Neural progenitor cell (in vitro differentiated cells): ENCODE results near the gene PCDHGA8. TPM values are rescaled to one million over a fixed set of nuclear protein-coding genes. Genes with fewer than 3 reads are reported as not detected.
"Not testable (repeated sequence)": the region's sequence is repeated elsewhere in the genome, so short reads cannot be mapped to it uniquely, and the experiment has no call there.

Experiments used
- DNase-seq: peaks from one replicate; pipeline ENCODE4 v3.0.0-alpha.2; 2016; ENCODE audit warnings: low spot score
- H2AFZ ChIP-seq: fragments of 200-600 bp; sonication (generic); replicated peaks from 2 replicates; pipeline ENCODE4 v1.6.1; 2016; ENCODE audit warnings: antibody characterized with exemption
- H3F3A ChIP-seq: fragments of 200-600 bp; sonication (generic); 2 replicates; pipeline ENCODE4 v1.6.1; 2016; ENCODE audit warnings: antibody characterized with exemption, low read depth
- H3K27ac ChIP-seq: fragments of 200-600 bp; sonication (generic); 2 replicates; pipeline ENCODE4 v1.5.1; 2016; ENCODE audit warnings: mild to moderate bottlenecking
- H3K27me3 ChIP-seq: fragments of 200-600 bp; sonication (generic); 2 replicates; pipeline ENCODE4 v1.6.1; 2016; ENCODE audit warnings: mild to moderate bottlenecking, moderate library complexity
- H3K36me3 ChIP-seq: fragments of 200-600 bp; sonication (generic); 2 replicates; pipeline ENCODE4 v1.5.1; 2016
- H3K4me1 ChIP-seq: fragments of 200-600 bp; sonication (generic); 2 replicates; pipeline ENCODE4 v1.6.1; 2016; ENCODE audit warnings: mixed run types
- H3K4me2 ChIP-seq: fragments of 200-600 bp; sonication (generic); 2 replicates; pipeline ENCODE4 v1.6.1; 2016
- H3K4me3 ChIP-seq: fragments of 200-600 bp; sonication (generic); 2 replicates; pipeline ENCODE4 v1.5.1; 2016
- H3K79me2 ChIP-seq: fragments of 200-600 bp; sonication (generic); 2 replicates; pipeline ENCODE4 v1.6.1; 2016; ENCODE audit warnings: low read depth
- H3K9ac ChIP-seq: fragments of 200-600 bp; sonication (generic); 2 replicates; pipeline ENCODE4 v1.6.1; 2016
- H3K9me3 ChIP-seq: fragments of 200-600 bp; sonication (generic); 2 replicates; pipeline ENCODE4 v1.5.1; 2016; ENCODE audit warnings: low read depth
- H4K20me1 ChIP-seq: fragments of 200-600 bp; sonication (generic); 2 replicates; pipeline ENCODE4 v1.6.1; 2016; ENCODE audit warnings: low read depth
- H3K27ac Mint-ChIP-seq: 3 replicates; pipeline ENCODE4 v1.8.0; 2021; ENCODE audit warnings: mixed read lengths
- H3K27me3 Mint-ChIP-seq: 2 replicates; pipeline ENCODE4 v1.8.0; 2022; ENCODE audit warnings: low read depth, mild to moderate bottlenecking, inconsistent platforms, moderate library complexity, mixed read lengths; ENCODE audit not compliant: insufficient read depth
- H3K36me3 Mint-ChIP-seq: 3 replicates; pipeline ENCODE4 v1.8.0; 2021; ENCODE audit warnings: mixed read lengths
- H3K4me1 Mint-ChIP-seq: 3 replicates; pipeline ENCODE4 v1.8.0; 2021; ENCODE audit warnings: mixed read lengths
- H3K4me3 Mint-ChIP-seq: 3 replicates; pipeline ENCODE4 v1.8.0; 2021; ENCODE audit warnings: mild to moderate bottlenecking, moderate library complexity, mixed read lengths
- H3K9me3 Mint-ChIP-seq: 3 replicates; pipeline ENCODE4 v1.8.0; 2020; ENCODE audit warnings: mixed read lengths
- CTCF ChIP-seq: fragments of 200-600 bp; sonication (generic); IDR thresholded peaks from 2 replicates; pipeline ENCODE4 v1.5.1; 2017; ENCODE audit warnings: antibody characterized with exemption, mild to moderate bottlenecking
- EZH2 ChIP-seq: fragments of 200-600 bp; sonication (generic); IDR thresholded peaks from 2 replicates; pipeline ENCODE4 v1.6.1; 2017; ENCODE audit warnings: antibody characterized with exemption, mild to moderate bottlenecking, moderate library complexity
- EZH2phosphoT487 ChIP-seq: fragments of 200-600 bp; sonication (generic); IDR thresholded peaks from 2 replicates; pipeline ENCODE4 v1.6.1; 2017; ENCODE audit warnings: antibody characterized with exemption
- total RNA-seq: library from RNA; depleted of rRNA; stranded (reverse); fragments of >200 nt; gene quantifications from 2 replicates; pipeline ENCODE4 v1.2.3, GENCODE V29; 2015; ENCODE audit warnings: low replicate concordance

The PCDHGA8 gene
- total RNA-seq, 1 donor from 2014 or later = 3.3 TPM

GRCh38 chr5:141430332-141431113 is 38.1 kb downstream of the PCDHGA8 start, which contains the start of gene PCDHGA12:
Gene PCDHGA12 (plus strand): TSS chr5:141430507. CDS start chr5:141430760, 253 bp downstream.
- Histone ChIP-seq H3K27me3 (no peaks in the 10 kb centered on the region), H3K4me3 (no peak within 1 kb of the TSS), H2AFZ (no peak within 1 kb of the TSS), H3F3A (peaks cover 17% of the 10 kb centered on the region), H3K79me2 (no peaks in the 10 kb centered on the region), H3K27ac (no peak within 1 kb of the TSS), H4K20me1 (no peaks in the 10 kb centered on the region), H3K4me2 (no peak within 1 kb of the TSS), H3K9ac (no peak within 1 kb of the TSS), H3K4me1 (no peaks in the 10 kb centered on the region), H3K9me3 (peaks cover 40% of the 10 kb centered on the region), H3K36me3 (peaks cover 30% of the 10 kb centered on the region)
- Mint-ChIP-seq H3K27ac (no peak within 1 kb of the TSS), H3K36me3 (peaks cover 69% of the 10 kb centered on the region), H3K4me1 (no peaks in the 10 kb centered on the region), H3K4me3 (no peak within 1 kb of the TSS), H3K27me3 (peaks cover 17% of the 10 kb centered on the region), H3K9me3 (peaks cover 82% of the 10 kb centered on the region)
- TF ChIP-seq EZH2phosphoT487 (no peak), CTCF (no peak), EZH2 (no peak)
- DNase-seq = no peak

- Mint-ChIP-seq H3K9me3 (peaks cover 76% of the 10 kb centered on the region), H3K4me3 (no peak overlapping the region), H3K27ac (no peak overlapping the region), H3K36me3 (peaks cover 63% of the 10 kb centered on the region), H3K4me1 (no peaks in the 10 kb centered on the region), H3K27me3 (peaks cover 17% of the 10 kb centered on the region)
- peaks cover 17% of the 10 kb centered on the region for H3F3A ChIP-seq
- TF ChIP-seq CTCF = no peak
- TF ChIP-seq EZH2 = no peak
- TF ChIP-seq EZH2phosphoT487 = no peak
- H2AFZ ChIP-seq = no peak overlapping the region
- H3K4me2 ChIP-seq = no peak overlapping the region
- no peaks in the 10 kb centered on the region for H4K20me1 ChIP-seq
- H3K27ac ChIP-seq = no peak overlapping the region
- no peak overlapping the region for H3K4me3 ChIP-seq
- H3K36me3 ChIP-seq = peaks cover 23% of the 10 kb centered on the region
- H3K27me3 ChIP-seq = no peaks in the 10 kb centered on the region
- no peak overlapping the region for H3K9ac ChIP-seq
- no peak for DNase-seq
- no peaks in the 10 kb centered on the region for H3K4me1 ChIP-seq
- H3K9me3 ChIP-seq = peaks cover 34% of the 10 kb centered on the region
- H3K79me2 ChIP-seq = no peaks in the 10 kb centered on the region
These were observed 38.9 kb downstream of the PCDHGA8 start for GRCh38 chr5:141431286-141431685.

- not testable (repeated sequence) for H3K27ac ChIP-seq, H3K4me3 ChIP-seq, H3K4me2 ChIP-seq, H3K4me3 Mint-ChIP-seq, DNase-seq, H2AFZ ChIP-seq, H3K27me3 ChIP-seq, H3K9ac ChIP-seq, H3K4me1 ChIP-seq, H3K4me1 Mint-ChIP-seq, H3K27ac Mint-ChIP-seq, H3K79me2 ChIP-seq, H4K20me1 ChIP-seq
- Histone ChIP-seq H3F3A (peaks cover 17% of the 10 kb centered on the region), H3K9me3 (peaks cover 29% of the 10 kb centered on the region), H3K36me3 (peaks cover 20% of the 10 kb centered on the region)
- Mint-ChIP-seq H3K27me3 (peaks cover 17% of the 10 kb centered on the region), H3K36me3 (peaks cover 59% of the 10 kb centered on the region), H3K9me3 (peaks cover 75% of the 10 kb centered on the region)
These were observed 39.9 kb downstream of the PCDHGA8 start for GRCh38 chr5:141432308-141432707.

GRCh38 chr5:141432726-141433125 is 40.3 kb downstream of the PCDHGA8 start:
- peaks cover 20% of the 10 kb centered on the region for H3K36me3 ChIP-seq
- H3K9ac ChIP-seq, H3K4me1 Mint-ChIP-seq, DNase-seq, H3K27ac ChIP-seq, H3K27ac Mint-ChIP-seq, H3K4me3 Mint-ChIP-seq, H3K4me2 ChIP-seq, H3K27me3 ChIP-seq, H4K20me1 ChIP-seq, H3K79me2 ChIP-seq, H3K4me1 ChIP-seq, H3K4me3 ChIP-seq, H2AFZ ChIP-seq: not testable (repeated sequence)
- Mint-ChIP-seq H3K27me3 (peaks cover 17% of the 10 kb centered on the region), H3K36me3 (peaks cover 56% of the 10 kb centered on the region), H3K9me3 (peaks cover 75% of the 10 kb centered on the region)
- peaks cover 29% of the 10 kb centered on the region for H3K9me3 ChIP-seq
- peaks cover 17% of the 10 kb centered on the region for H3F3A ChIP-seq
